ENCODE measurements around the gene MEF2C. TPM values are rescaled to one million over a fixed set of nuclear protein-coding genes. Genes with fewer than 3 reads are reported as not detected.

The MEF2C gene
- total RNA-seq, 1 experiment from 2014 or later = 1.7 TPM

DNA sequence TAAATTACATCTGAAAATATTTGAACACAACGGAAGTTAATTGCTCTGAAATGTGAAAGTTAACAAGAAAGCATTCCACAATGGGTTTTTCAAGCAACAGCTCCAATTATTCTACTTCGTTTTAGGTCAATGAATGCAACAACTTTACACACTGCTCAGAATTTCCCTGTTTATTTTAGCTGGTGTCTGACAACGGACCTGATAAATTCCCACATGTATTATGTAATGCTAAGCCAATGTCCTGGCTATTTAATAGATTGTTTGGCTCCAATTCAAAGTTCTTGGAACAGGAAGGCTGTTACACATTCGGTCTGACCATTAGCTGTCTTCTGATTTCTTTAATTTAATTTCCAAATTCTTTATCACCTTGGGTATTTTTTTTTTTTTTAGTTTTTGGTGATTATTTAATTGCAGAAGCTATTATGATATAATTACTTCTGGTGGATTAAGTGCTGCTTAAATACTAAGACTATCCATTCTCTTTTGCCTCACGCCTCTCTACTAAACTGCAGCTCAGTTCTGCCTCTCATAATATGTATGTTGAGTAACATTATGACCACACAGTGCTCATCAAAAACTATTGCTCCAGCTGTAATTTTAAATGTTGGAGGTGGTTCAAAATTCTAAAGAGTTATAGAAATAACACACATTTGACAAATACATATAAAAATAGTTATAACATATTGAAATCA lies 57.9 kb downstream of the MEF2C start (continued):
- TF ChIP-seq, protein P1, sequence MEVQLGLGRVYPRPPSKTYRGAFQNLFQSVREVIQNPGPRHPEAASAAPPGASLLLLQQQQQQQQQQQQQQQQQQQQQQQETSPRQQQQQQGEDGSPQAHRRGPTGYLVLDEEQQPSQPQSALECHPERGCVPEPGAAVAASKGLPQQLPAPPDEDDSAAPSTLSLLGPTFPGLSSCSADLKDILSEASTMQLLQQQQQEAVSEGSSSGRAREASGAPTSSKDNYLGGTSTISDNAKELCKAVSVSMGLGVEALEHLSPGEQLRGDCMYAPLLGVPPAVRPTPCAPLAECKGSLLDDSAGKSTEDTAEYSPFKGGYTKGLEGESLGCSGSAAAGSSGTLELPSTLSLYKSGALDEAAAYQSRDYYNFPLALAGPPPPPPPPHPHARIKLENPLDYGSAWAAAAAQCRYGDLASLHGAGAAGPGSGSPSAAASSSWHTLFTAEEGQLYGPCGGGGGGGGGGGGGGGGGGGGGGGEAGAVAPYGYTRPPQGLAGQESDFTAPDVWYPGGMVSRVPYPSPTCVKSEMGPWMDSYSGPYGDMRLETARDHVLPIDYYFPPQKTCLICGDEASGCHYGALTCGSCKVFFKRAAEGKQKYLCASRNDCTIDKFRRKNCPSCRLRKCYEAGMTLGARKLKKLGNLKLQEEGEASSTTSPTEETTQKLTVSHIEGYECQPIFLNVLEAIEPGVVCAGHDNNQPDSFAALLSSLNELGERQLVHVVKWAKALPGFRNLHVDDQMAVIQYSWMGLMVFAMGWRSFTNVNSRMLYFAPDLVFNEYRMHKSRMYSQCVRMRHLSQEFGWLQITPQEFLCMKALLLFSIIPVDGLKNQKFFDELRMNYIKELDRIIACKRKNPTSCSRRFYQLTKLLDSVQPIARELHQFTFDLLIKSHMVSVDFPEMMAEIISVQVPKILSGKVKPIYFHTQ (CRISPR knock-in tag; IDR thresholded peaks at IDR 0.05) = no peak
- TF ChIP-seq NR1H2 (CRISPR knock-in tag; IDR thresholded peaks at IDR 0.05) = no peak
- TF ChIP-seq ATF2 (CRISPR knock-in tag; IDR thresholded peaks at IDR 0.05; ENCODE audit: borderline replicate concordance, low read depth) = no peak
- no peak for TF ChIP-seq SOX15 (CRISPR knock-in tag; IDR thresholded peaks at IDR 0.05)
- no peak for TF ChIP-seq MAX (CRISPR knock-in tag; IDR thresholded peaks at IDR 0.05)
- no peak for TF ChIP-seq JAZF1 (CRISPR knock-in tag; IDR thresholded peaks at IDR 0.05)

- TF ChIP-seq SMAD4 (CRISPR knock-in tag; IDR thresholded peaks at IDR 0.05) = no peak
- TF ChIP-seq CBFB (CRISPR knock-in tag; IDR thresholded peaks at IDR 0.05; ENCODE audit: low read depth) = no peak
- no peak for TF ChIP-seq ATF1 (CRISPR knock-in tag; IDR thresholded peaks at IDR 0.05)
- TF ChIP-seq IRF1 (CRISPR knock-in tag; IDR thresholded peaks at IDR 0.05) = no peak
- no peak for TF ChIP-seq NR3C1 (CRISPR knock-in tag; conservative IDR thresholded peaks at IDR 0.05; ENCODE audit: low read depth)
- TF ChIP-seq NFATC4 (CRISPR knock-in tag; IDR thresholded peaks at IDR 0.05) = no peak
- no peak for TF ChIP-seq USF2 (CRISPR knock-in tag; IDR thresholded peaks at IDR 0.05)
- H3K9me3 Mint-ChIP-seq = no peaks in the 10 kb centered on the region
- H3K4me1 Mint-ChIP-seq = peaks cover 58% of the 10 kb centered on the region
- ChIA-PET CTCF (interaction anchor here (1.7 kb wide), 1 partner anchor 95 kb away, joined by 4 read pairs; no protein-coding TSS in a partner anchor), POLR2A (no interaction called here)
- H3K4me3 Mint-ChIP-seq = no peak overlapping the region
- no peak for DNase-seq (ENCODE audit: low spot score)
- no peaks in the 10 kb centered on the region for H3K36me3 Mint-ChIP-seq
- ATAC-seq = no peak
- no peaks in the 10 kb centered on the region for H3K27me3 Mint-ChIP-seq (ENCODE audit: low read depth)
- H3K27ac Mint-ChIP-seq = no peak overlapping the region
Measured at GRCh38 chr5:88824141-88824540, 58.8 kb downstream of the MEF2C start.

DNA sequence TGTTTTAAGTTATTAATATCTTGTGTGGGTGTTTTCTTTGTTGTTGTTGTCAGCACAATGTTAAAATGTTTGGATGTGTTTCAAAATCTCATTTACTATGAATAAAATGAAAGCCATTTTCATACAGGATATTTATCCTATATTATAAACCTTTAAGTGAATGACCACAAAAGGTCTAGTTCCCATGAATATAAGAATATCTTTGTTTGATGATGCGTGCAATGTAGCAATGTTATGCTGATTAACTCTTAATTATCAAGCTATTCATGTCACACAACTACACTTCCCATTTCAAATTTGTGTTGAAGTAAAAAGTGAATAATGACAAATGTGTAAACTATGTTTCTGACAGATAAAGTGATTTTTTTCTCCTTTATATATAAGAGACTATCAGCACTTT lies 59.8 kb downstream of the MEF2C start:
- CTCF ChIA-PET = no interaction called here
- ATAC-seq (no peak), DNase-seq (ENCODE audit: low spot score) (no peak)
- Mint-ChIP-seq H3K36me3 (no peaks in the 10 kb centered on the region), H3K4me3 (no peak overlapping the region), H3K9me3 (no peaks in the 10 kb centered on the region), H3K4me1 (peaks cover 59% of the 10 kb centered on the region), H3K27me3 (ENCODE audit: low read depth) (no peaks in the 10 kb centered on the region), H3K27ac (no peak overlapping the region)
- POLR2A ChIA-PET = no interaction called here
- TF ChIP-seq TP53 (CRISPR knock-in tag; IDR thresholded peaks at IDR 0.05) = no peak
- TF ChIP-seq, protein P2, sequence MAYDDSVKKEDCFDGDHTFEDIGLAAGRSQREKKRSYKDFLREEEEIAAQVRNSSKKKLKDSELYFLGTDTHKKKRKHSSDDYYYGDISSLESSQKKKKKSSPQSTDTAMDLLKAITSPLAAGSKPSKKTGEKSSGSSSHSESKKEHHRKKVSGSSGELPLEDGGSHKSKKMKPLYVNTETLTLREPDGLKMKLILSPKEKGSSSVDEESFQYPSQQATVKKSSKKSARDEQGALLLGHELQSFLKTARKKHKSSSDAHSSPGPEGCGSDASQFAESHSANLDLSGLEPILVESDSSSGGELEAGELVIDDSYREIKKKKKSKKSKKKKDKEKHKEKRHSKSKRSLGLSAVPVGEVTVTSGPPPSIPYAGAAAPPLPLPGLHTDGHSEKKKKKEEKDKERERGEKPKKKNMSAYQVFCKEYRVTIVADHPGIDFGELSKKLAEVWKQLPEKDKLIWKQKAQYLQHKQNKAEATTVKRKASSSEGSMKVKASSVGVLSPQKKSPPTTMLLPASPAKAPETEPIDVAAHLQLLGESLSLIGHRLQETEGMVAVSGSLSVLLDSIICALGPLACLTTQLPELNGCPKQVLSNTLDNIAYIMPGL (CRISPR knock-in tag; IDR thresholded peaks at IDR 0.05) = no peak
- TF ChIP-seq ETV6 (CRISPR knock-in tag; IDR thresholded peaks at IDR 0.05) = no peak
- TF ChIP-seq E2F5 (CRISPR knock-in tag; IDR thresholded peaks at IDR 0.05) = no peak
- TF ChIP-seq TEAD1 (CRISPR knock-in tag; IDR thresholded peaks at IDR 0.05) = no peak
- TF ChIP-seq, protein P3, sequence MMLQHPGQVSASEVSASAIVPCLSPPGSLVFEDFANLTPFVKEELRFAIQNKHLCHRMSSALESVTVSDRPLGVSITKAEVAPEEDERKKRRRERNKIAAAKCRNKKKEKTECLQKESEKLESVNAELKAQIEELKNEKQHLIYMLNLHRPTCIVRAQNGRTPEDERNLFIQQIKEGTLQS (CRISPR knock-in tag; conservative IDR thresholded peaks at IDR 0.05) = no peak
- TF ChIP-seq ARID4B (CRISPR knock-in tag; IDR thresholded peaks at IDR 0.05; ENCODE audit: borderline replicate concordance) = no peak
